ENCODE data around the gene CHST15.

CHST15 gene

GRCh38 chr10:124075231-124075955 is 18.0 kb downstream of the CHST15 start:
- Histone ChIP-seq H3K27ac (ENCODE audit: insufficient read depth, low read depth, low read length, poor library complexity, severe bottlenecking) (peak overlapping the region; percentile 97), H3K36me3 (ENCODE audit: control insufficient read depth, insufficient read depth, low read length) (no peaks in the 10 kb centered on the region)

GRCh38 chr10:124074501-124075109 is 18.8 kb downstream of the CHST15 start:
- WGBS, 2 experiments = 91 to 92% methylated on average over 12 of the region's 12 CpGs
- H3K4me3 ChIP-seq (ENCODE audit: insufficient read depth, low read depth, low read length) = no peak overlapping the region
- peaks cover 38% of the 10 kb centered on the region for H3K4me1 ChIP-seq (ENCODE audit: control insufficient read depth, insufficient read depth, low read length)
- H3K9me3 ChIP-seq (ENCODE audit: control insufficient read depth, low read length) = no peaks in the 10 kb centered on the region
- peak overlapping the region; percentile 97 for H3K27ac ChIP-seq (ENCODE audit: insufficient read depth, low read depth, low read length, poor library complexity, severe bottlenecking)
- H3K36me3 ChIP-seq (ENCODE audit: control insufficient read depth, insufficient read depth, low read length) = no peaks in the 10 kb centered on the region
- H3K27me3 ChIP-seq (ENCODE audit: control insufficient read depth, insufficient read depth, low read length, poor library complexity, severe bottlenecking) = no peaks in the 10 kb centered on the region

More at GRCh38 chr10:124075231-124075955, 18.0 kb downstream of the CHST15 start:
- 14 to 19% methylated on average over 12 of the region's 12 CpGs for WGBS, 2 experiments
- peaks cover 39% of the 10 kb centered on the region for H3K4me1 ChIP-seq (ENCODE audit: control insufficient read depth, insufficient read depth, low read length)
- no peak overlapping the region for H3K4me3 ChIP-seq (ENCODE audit: insufficient read depth, low read depth, low read length)
- no peaks in the 10 kb centered on the region for H3K27me3 ChIP-seq (ENCODE audit: control insufficient read depth, insufficient read depth, low read length, poor library complexity, severe bottlenecking)
- H3K9me3 ChIP-seq (ENCODE audit: control insufficient read depth, low read length) = no peaks in the 10 kb centered on the region

- Histone ChIP-seq H3K27ac (ENCODE audit: insufficient read depth, low read depth, low read length, poor library complexity, severe bottlenecking) (no peak overlapping the region), H3K4me1 (ENCODE audit: control insufficient read depth, insufficient read depth, low read length) (peaks cover 38% of the 10 kb centered on the region)
Measured at GRCh38 chr10:124073978-124074377, 19.4 kb downstream of the CHST15 start.

GRCh38 chr10:124072541-124072940 is 20.9 kb downstream of the CHST15 start:
- Histone ChIP-seq H3K27me3 (ENCODE audit: control insufficient read depth, insufficient read depth, low read length, poor library complexity, severe bottlenecking) (no peaks in the 10 kb centered on the region), H3K27ac (ENCODE audit: insufficient read depth, low read depth, low read length, poor library complexity, severe bottlenecking) (no peak overlapping the region), H3K4me1 (ENCODE audit: control insufficient read depth, insufficient read depth, low read length) (peaks cover 31% of the 10 kb centered on the region), H3K36me3 (ENCODE audit: control insufficient read depth, insufficient read depth, low read length) (no peaks in the 10 kb centered on the region), H3K4me3 (ENCODE audit: insufficient read depth, low read depth, low read length) (no peak overlapping the region), H3K9me3 (ENCODE audit: control insufficient read depth, low read length) (no peaks in the 10 kb centered on the region)
- WGBS, 2 experiments = 84 to 87% methylated on average over 3 of the region's 3 CpGs

More at GRCh38 chr10:124073978-124074377, 19.4 kb downstream of the CHST15 start:
- WGBS, 2 experiments = 93 to 95% methylated on average over 5 of the region's 5 CpGs
- H3K27me3 ChIP-seq (ENCODE audit: control insufficient read depth, insufficient read depth, low read length, poor library complexity, severe bottlenecking) = no peaks in the 10 kb centered on the region
- no peak overlapping the region for H3K4me3 ChIP-seq (ENCODE audit: insufficient read depth, low read depth, low read length)
- no peaks in the 10 kb centered on the region for H3K9me3 ChIP-seq (ENCODE audit: control insufficient read depth, low read length)
- H3K36me3 ChIP-seq (ENCODE audit: control insufficient read depth, insufficient read depth, low read length) = no peaks in the 10 kb centered on the region

DNA sequence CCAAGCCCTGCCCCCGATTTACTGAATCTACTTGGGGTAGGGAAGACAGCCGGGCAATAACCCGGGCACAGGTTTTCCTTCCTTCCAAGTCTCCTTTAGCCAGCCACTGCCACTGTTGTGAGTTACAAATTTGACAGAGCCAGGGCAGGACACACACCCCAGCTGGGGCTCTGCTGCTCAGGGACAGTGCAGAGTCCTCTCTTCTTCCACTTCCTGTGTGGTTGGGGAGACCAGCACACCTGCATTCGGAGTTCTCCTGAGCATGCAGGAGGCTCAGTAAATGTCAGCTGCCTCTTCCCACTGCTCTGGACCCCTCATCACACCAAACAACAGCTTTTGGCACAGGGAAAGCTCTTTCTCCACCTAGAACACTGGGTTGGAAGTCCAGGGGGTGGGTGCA is 21.3 kb downstream of the CHST15 start:
- Histone ChIP-seq H3K9me3 (ENCODE audit: control insufficient read depth, low read length) (no peaks in the 10 kb centered on the region), H3K36me3 (ENCODE audit: control insufficient read depth, insufficient read depth, low read length) (no peaks in the 10 kb centered on the region), H3K27me3 (ENCODE audit: control insufficient read depth, insufficient read depth, low read length, poor library complexity, severe bottlenecking) (no peaks in the 10 kb centered on the region), H3K27ac (ENCODE audit: insufficient read depth, low read depth, low read length, poor library complexity, severe bottlenecking) (no peak overlapping the region), H3K4me3 (ENCODE audit: insufficient read depth, low read depth, low read length) (no peak overlapping the region), H3K4me1 (ENCODE audit: control insufficient read depth, insufficient read depth, low read length) (peaks cover 31% of the 10 kb centered on the region)
- 90 to 94% methylated on average over 4 of the region's 4 CpGs for WGBS, 2 experiments

DNA sequence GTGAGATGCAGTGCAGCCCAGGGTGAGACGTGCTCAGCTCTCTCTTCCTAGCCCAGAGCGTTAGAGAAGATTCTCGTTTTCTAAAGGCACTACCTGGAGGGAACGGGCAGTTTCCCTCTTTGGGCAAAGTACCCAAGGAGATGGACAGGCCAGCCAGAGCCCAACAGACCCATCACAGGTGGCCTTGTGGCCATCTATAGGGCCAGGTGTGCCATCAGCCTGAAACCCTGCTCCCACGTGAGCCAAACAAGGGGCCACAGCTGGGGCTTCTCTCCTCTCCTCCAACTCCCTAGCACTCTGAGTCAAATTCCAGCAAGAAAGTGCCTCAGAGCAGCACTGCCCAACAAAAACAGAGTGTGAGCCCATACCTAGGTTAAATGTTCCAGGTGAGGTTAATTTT is 22.3 kb downstream of the CHST15 start:
- Histone ChIP-seq H3K4me1 (ENCODE audit: control insufficient read depth, insufficient read depth, low read length) (peaks cover 34% of the 10 kb centered on the region), H3K27me3 (ENCODE audit: control insufficient read depth, insufficient read depth, low read length, poor library complexity, severe bottlenecking) (no peaks in the 10 kb centered on the region), H3K9me3 (ENCODE audit: control insufficient read depth, low read length) (no peaks in the 10 kb centered on the region), H3K4me3 (ENCODE audit: insufficient read depth, low read depth, low read length) (no peak overlapping the region), H3K36me3 (ENCODE audit: control insufficient read depth, insufficient read depth, low read length) (no peaks in the 10 kb centered on the region), H3K27ac (ENCODE audit: insufficient read depth, low read depth, low read length, poor library complexity, severe bottlenecking) (no peak overlapping the region)
- WGBS, 2 experiments = 84 to 85% methylated on average over 5 of the region's 5 CpGs

GRCh38 chr10:124070666-124071065 is 22.7 kb downstream of the CHST15 start:
- 94 to 95% methylated on average over 10 of the region's 10 CpGs for WGBS, 2 experiments
- Histone ChIP-seq H3K36me3 (ENCODE audit: control insufficient read depth, insufficient read depth, low read length) (no peaks in the 10 kb centered on the region), H3K4me1 (ENCODE audit: control insufficient read depth, insufficient read depth, low read length) (peaks cover 34% of the 10 kb centered on the region), H3K27ac (ENCODE audit: insufficient read depth, low read depth, low read length, poor library complexity, severe bottlenecking) (no peak overlapping the region), H3K27me3 (ENCODE audit: control insufficient read depth, insufficient read depth, low read length, poor library complexity, severe bottlenecking) (no peaks in the 10 kb centered on the region), H3K9me3 (ENCODE audit: control insufficient read depth, low read length) (no peaks in the 10 kb centered on the region), H3K4me3 (ENCODE audit: insufficient read depth, low read depth, low read length) (no peak overlapping the region)

DNA sequence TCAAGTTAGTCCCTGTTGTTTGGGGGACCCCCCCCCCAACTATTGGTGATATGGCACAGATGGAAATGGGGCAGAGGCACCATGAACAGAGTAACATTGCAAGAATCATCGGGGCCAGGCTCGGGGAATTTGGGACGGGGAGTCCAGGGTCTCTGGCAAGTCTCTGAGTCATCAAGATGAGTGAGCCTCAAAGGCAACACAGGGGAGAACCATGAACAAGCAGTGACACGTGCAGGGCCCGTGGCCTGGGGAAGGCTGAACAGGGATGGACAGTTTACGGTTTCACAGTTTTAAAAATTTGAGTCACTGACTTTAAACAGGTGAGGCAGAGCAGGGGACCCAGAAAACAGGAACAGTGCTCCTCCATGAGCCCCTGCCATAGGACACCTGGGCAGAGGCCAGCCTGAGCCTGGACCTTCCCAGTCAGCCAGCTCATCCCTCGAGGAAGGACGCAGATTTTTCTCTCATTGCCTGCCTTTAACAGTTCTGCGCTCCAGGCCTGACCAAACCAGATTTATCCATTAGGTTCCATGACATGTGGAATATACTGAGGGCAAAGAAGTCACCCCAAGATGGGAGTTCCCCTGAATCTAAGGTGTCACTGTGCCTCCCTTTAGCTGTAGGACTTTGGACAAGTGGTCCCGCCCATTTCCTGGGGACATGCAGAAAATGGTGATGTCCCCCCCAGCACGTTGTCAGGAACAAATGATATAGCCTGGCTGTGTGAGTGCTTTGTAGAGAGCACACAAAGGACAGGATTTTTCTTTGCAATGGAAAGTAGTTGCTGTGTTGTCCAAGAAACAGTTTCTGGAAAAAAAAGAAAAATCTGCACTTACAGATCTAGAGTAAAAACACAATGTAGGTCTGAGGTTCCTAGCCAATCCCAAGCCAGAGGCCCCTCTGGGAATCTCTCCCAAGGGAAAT is 23.8 kb downstream of the CHST15 start:
- Histone ChIP-seq H3K36me3 (ENCODE audit: control insufficient read depth, insufficient read depth, low read length) (no peaks in the 10 kb centered on the region), H3K4me3 (ENCODE audit: insufficient read depth, low read depth, low read length) (no peak overlapping the region), H3K27me3 (ENCODE audit: control insufficient read depth, insufficient read depth, low read length, poor library complexity, severe bottlenecking) (no peaks in the 10 kb centered on the region), H3K4me1 (ENCODE audit: control insufficient read depth, insufficient read depth, low read length) (peaks cover 31% of the 10 kb centered on the region), H3K9me3 (ENCODE audit: control insufficient read depth, low read length) (no peaks in the 10 kb centered on the region), H3K27ac (ENCODE audit: insufficient read depth, low read depth, low read length, poor library complexity, severe bottlenecking) (no peak overlapping the region)
- WGBS, 2 experiments = 90 to 91% methylated on average over 11 of the region's 11 CpGs

- no peak overlapping the region for H3K27ac ChIP-seq (ENCODE audit: insufficient read depth, low read depth, low read length, poor library complexity, severe bottlenecking)
- H3K36me3 ChIP-seq (ENCODE audit: control insufficient read depth, insufficient read depth, low read length) = no peaks in the 10 kb centered on the region
- H3K4me1 ChIP-seq (ENCODE audit: control insufficient read depth, insufficient read depth, low read length) = peaks cover 30% of the 10 kb centered on the region
- 79 to 89% methylated on average over 3 of the region's 3 CpGs for WGBS, 2 experiments
- no peaks in the 10 kb centered on the region for H3K9me3 ChIP-seq (ENCODE audit: control insufficient read depth, low read length)
- no peak overlapping the region for H3K4me3 ChIP-seq (ENCODE audit: insufficient read depth, low read depth, low read length)
- H3K27me3 ChIP-seq (ENCODE audit: control insufficient read depth, insufficient read depth, low read length, poor library complexity, severe bottlenecking) = no peaks in the 10 kb centered on the region
Measured at GRCh38 chr10:124068929-124069328, 24.5 kb downstream of the CHST15 start.
